Stimulated activated CD8-positive, alpha-beta memory T cell treated with anti-CD3 and anti-CD28 coated beads, Interleukin-12 subunit alpha, Interleukin-12 subunit beta, amount 100 ng/mL, for 24 hours (primary cell): ENCODE measurements around the gene ST3GAL3.

ENCODE experiments used
- DNase-seq: peaks from one replicate; pipeline ENCODE4 v3.0.0-alpha.2; 2020; ENCODE audit errors: extremely low read depth

Gene ST3GAL3

GRCh38 chr1:43878440-43878839 lies 171.1 kb downstream of the ST3GAL3 start:
- no peak for DNase-seq

GRCh38 chr1:43878854-43879253 lies 171.5 kb downstream of the ST3GAL3 start:
- no peak for DNase-seq

- no peak for DNase-seq
Observed at GRCh38 chr1:43879414-43879813, 172.1 kb downstream of the ST3GAL3 start.

- no peak for DNase-seq
Observed at GRCh38 chr1:43879996-43880395, 172.7 kb downstream of the ST3GAL3 start.

GRCh38 chr1:43880604-43881003 lies 173.3 kb downstream of the ST3GAL3 start:
- no peak for DNase-seq

GRCh38 chr1:43881415-43881814 lies 174.1 kb downstream of the ST3GAL3 start:
- no peak for DNase-seq

GRCh38 chr1:43882763-43883162 lies 175.4 kb downstream of the ST3GAL3 start:
- DNase-seq, result no peak

- no peak for DNase-seq
Observed at GRCh38 chr1:43883321-43883720, 176.0 kb downstream of the ST3GAL3 start.

- no peak for DNase-seq
Observed at GRCh38 chr1:43885279-43885801, 178.0 kb downstream of the ST3GAL3 start.

GRCh38 chr1:43887748-43888147 lies 180.4 kb downstream of the ST3GAL3 start:
- no peak for DNase-seq

- DNase-seq, result no peak
Observed at GRCh38 chr1:43890815-43891214, 183.5 kb downstream of the ST3GAL3 start.

- DNase-seq, result no peak
Observed at GRCh38 chr1:43893006-43893405, 185.7 kb downstream of the ST3GAL3 start.

GRCh38 chr1:43898981-43899380 lies 191.6 kb downstream of the ST3GAL3 start:
- no peak for DNase-seq

GRCh38 chr1:43900386-43900785 lies 193.1 kb downstream of the ST3GAL3 start:
- DNase-seq, result no peak

- DNase-seq, result no peak
Observed at GRCh38 chr1:43901196-43901961, 194.0 kb downstream of the ST3GAL3 start.

- DNase-seq, result no peak
Observed at GRCh38 chr1:43902058-43902831, 194.9 kb downstream of the ST3GAL3 start.

GRCh38 chr1:43904660-43905551 lies 197.6 kb downstream of the ST3GAL3 start:
- no peak for DNase-seq

GRCh38 chr1:43908226-43908625 lies 200.9 kb downstream of the ST3GAL3 start:
- DNase-seq, result no peak

- no peak for DNase-seq
Observed at GRCh38 chr1:43908858-43909257, 201.5 kb downstream of the ST3GAL3 start.

- DNase-seq, result no peak
Observed at GRCh38 chr1:43910343-43910742, 203.0 kb downstream of the ST3GAL3 start.

GRCh38 chr1:43912607-43913006 lies 205.3 kb downstream of the ST3GAL3 start:
- DNase-seq, result no peak

- no peak for DNase-seq
Observed at GRCh38 chr1:43913051-43913501, 205.7 kb downstream of the ST3GAL3 start.
